HEK293 (cell line): ENCODE results near the gene DOK7.

Source experiments
- CTCF ChIA-PET: fragments of 350-600 bp; formaldehyde crosslinking; extraction: SDS; loops from one replicate; lab custom pipeline; 2021; ENCODE audit warnings: antibody characterized with exemption; lab: Yijun Ruan, JAX
- POLR2A ChIA-PET: fragments of 300-600 bp; formaldehyde crosslinking; extraction: SDS; loops from one replicate; lab custom pipeline; 2020; ENCODE audit warnings: antibody characterized with exemption, inconsistent platforms; lab: Yijun Ruan, JAX
- H3K27ac ChIP-seq: fragments of 200-500 bp; sonication (Bioruptor generic); 2 replicates; pipeline ENCODE4 v1.5.1; 2014; ENCODE audit warnings: low read depth, low read length, control low read depth, inconsistent platforms; ENCODE audit errors: extremely low read depth
- H3K36me3 ChIP-seq, 2 experiments: fragments of 200-500 bp in 1 of 2; sonication (Bioruptor generic) in 1 of 2; 1 replicate in 1 of 2; 2 replicates in 1 of 2; pipeline ENCODE4 v1.5.1; 2014 to 2017; ENCODE audit warnings: inconsistent platforms in 2 of 2, low read length in 2 of 2; ENCODE audit not compliant: control insufficient read depth in 2 of 2, insufficient read depth in 1 of 2
- H3K4me1 ChIP-seq: fragments of 200-500 bp; sonication (Bioruptor generic); 2 replicates; pipeline ENCODE4 v1.5.1; 2014; ENCODE audit warnings: mild to moderate bottlenecking, low read length, inconsistent platforms; ENCODE audit not compliant: control insufficient read depth, insufficient read depth
- H3K4me3 ChIP-seq: 2 replicates; pipeline ENCODE4 v1.5.1; 2011; ENCODE audit warnings: low read depth, mild to moderate bottlenecking, control low read depth, low read length, moderate library complexity
- H3K9me3 ChIP-seq: fragments of 200-500 bp; sonication (Bioruptor generic); 2 replicates; pipeline ENCODE4 v1.5.1; 2014; ENCODE audit warnings: low read depth, low read length, inconsistent platforms; ENCODE audit not compliant: control insufficient read depth, insufficient read depth
- BCL11A ChIP-seq: fragments of 450-650 bp; formaldehyde crosslinking; IDR thresholded peaks from 2 replicates; pipeline ENCODE4 v1.5.1; 2016; ENCODE audit warnings: low read depth, missing biosample characterization, missing genetic modification characterization
- HOXC10 ChIP-seq: sonication (generic); formaldehyde crosslinking; IDR thresholded peaks from 2 replicates; pipeline ENCODE4 v1.8.1; 2023; ENCODE audit warnings: mild to moderate bottlenecking, missing genetic modification reagents
- IKZF3 ChIP-seq: fragments of 450-650 bp; IDR thresholded peaks from 2 replicates; pipeline ENCODE4 v1.5.0; 2018; ENCODE audit warnings: missing biosample characterization, mild to moderate bottlenecking, missing genetic modification characterization, moderate library complexity
- KLF8 ChIP-seq: fragments of 450-650 bp; formaldehyde crosslinking; IDR thresholded peaks from 2 replicates; pipeline ENCODE4 v1.5.1; 2016; ENCODE audit warnings: missing biosample characterization, missing genetic modification characterization
- MYNN ChIP-seq: fragments of 450-650 bp; formaldehyde crosslinking; IDR thresholded peaks from 2 replicates; pipeline ENCODE4 v1.5.1; 2016; ENCODE audit warnings: missing biosample characterization, missing genetic modification characterization, borderline replicate concordance
- OVOL3 ChIP-seq: fragments of 450-650 bp; formaldehyde crosslinking; IDR thresholded peaks from 2 replicates; pipeline ENCODE4 v1.5.1; 2016; ENCODE audit warnings: missing biosample characterization, missing genetic modification characterization
- SETDB1 ChIP-seq: IDR thresholded peaks from one replicate; pipeline ENCODE4 v1.6.1; 2017; ENCODE audit warnings: mild to moderate bottlenecking, low read length, moderate library complexity, mixed read lengths; ENCODE audit not compliant: insufficient read length
- SP7 ChIP-seq: fragments of 450-650 bp; formaldehyde crosslinking; IDR thresholded peaks from 2 replicates; pipeline ENCODE4 v1.5.1; 2016; ENCODE audit warnings: missing biosample characterization, missing genetic modification characterization
- YY1 ChIP-seq: fragments of 450-650 bp; formaldehyde crosslinking; IDR thresholded peaks from 2 replicates; pipeline ENCODE4 v1.5.1; 2018; ENCODE audit warnings: missing biosample characterization, missing genetic modification characterization
- ZBTB17 ChIP-seq: fragments of 450-650 bp; formaldehyde crosslinking; IDR thresholded peaks from 2 replicates; pipeline ENCODE4 v1.5.1; 2016; ENCODE audit warnings: missing biosample characterization, missing genetic modification characterization
- ZFHX2 ChIP-seq: fragments of 450-650 bp; formaldehyde crosslinking; conservative IDR thresholded peaks from 2 replicates; pipeline ENCODE4 v1.5.1; 2016; ENCODE audit warnings: missing biosample characterization, missing genetic modification characterization
- ZFP69B ChIP-seq: fragments of 450-650 bp; formaldehyde crosslinking; IDR thresholded peaks from 2 replicates; pipeline ENCODE4 v1.5.1; 2016; ENCODE audit warnings: missing biosample characterization, missing genetic modification characterization
- ZIC2 ChIP-seq: fragments of 450-650 bp; formaldehyde crosslinking; IDR thresholded peaks from 2 replicates; pipeline ENCODE4 v1.5.1; 2016; ENCODE audit warnings: missing biosample characterization, missing genetic modification characterization
- ZNF112 ChIP-seq: fragments of 450-650 bp; formaldehyde crosslinking; IDR thresholded peaks from 2 replicates; pipeline ENCODE4 v1.5.0; 2017; ENCODE audit warnings: missing biosample characterization, missing genetic modification characterization
- ZNF114 ChIP-seq: fragments of 450-650 bp; formaldehyde crosslinking; IDR thresholded peaks from 2 replicates; pipeline ENCODE4 v1.5.0; 2017; ENCODE audit warnings: missing biosample characterization, missing genetic modification characterization
- ZNF157 ChIP-seq: fragments of 450-650 bp; formaldehyde crosslinking; IDR thresholded peaks from 2 replicates; pipeline ENCODE4 v1.5.1; 2016; ENCODE audit warnings: missing biosample characterization, missing genetic modification characterization
- ZNF174 ChIP-seq: fragments of 450-650 bp; formaldehyde crosslinking; IDR thresholded peaks from 2 replicates; pipeline ENCODE4 v1.5.0; 2017; ENCODE audit warnings: missing biosample characterization, mild to moderate bottlenecking, missing genetic modification characterization
- ZNF19 ChIP-seq: fragments of 450-650 bp; formaldehyde crosslinking; IDR thresholded peaks from 2 replicates; pipeline ENCODE4; 2016; ENCODE audit warnings: missing biosample characterization, missing genetic modification characterization, low read depth
- ZNF239 ChIP-seq: fragments of 450-650 bp; formaldehyde crosslinking; IDR thresholded peaks from 2 replicates; pipeline ENCODE4 v1.5.1; 2016; ENCODE audit warnings: missing biosample characterization, missing genetic modification characterization
- ZNF24 ChIP-seq: fragments of 450-650 bp; formaldehyde crosslinking; IDR thresholded peaks from 2 replicates; pipeline ENCODE4 v1.5.1; 2016; ENCODE audit warnings: missing biosample characterization, missing genetic modification characterization
- ZNF311 ChIP-seq: fragments of 450-650 bp; formaldehyde crosslinking; IDR thresholded peaks from 2 replicates; pipeline ENCODE4 v1.5.1; 2017; ENCODE audit warnings: missing biosample characterization, missing genetic modification characterization, borderline replicate concordance
- ZNF423 ChIP-seq: fragments of 450-650 bp; formaldehyde crosslinking; IDR thresholded peaks from 2 replicates; pipeline ENCODE4 v1.5.1; 2016; ENCODE audit warnings: missing biosample characterization, missing genetic modification characterization
- ZNF426 ChIP-seq: fragments of 450-650 bp; formaldehyde crosslinking; IDR thresholded peaks from 2 replicates; pipeline ENCODE4 v1.5.1; 2017; ENCODE audit warnings: missing biosample characterization, missing genetic modification characterization, mild to moderate bottlenecking, inconsistent platforms, moderate library complexity
- ZNF473 ChIP-seq: fragments of 450-650 bp; formaldehyde crosslinking; IDR thresholded peaks from 2 replicates; pipeline ENCODE4 v1.5.1; 2017; ENCODE audit warnings: missing biosample characterization, missing genetic modification characterization
- ZNF510 ChIP-seq: fragments of 450-650 bp; formaldehyde crosslinking; IDR thresholded peaks from 2 replicates; pipeline ENCODE4 v1.5.1; 2018; ENCODE audit warnings: mild to moderate bottlenecking, missing genetic modification characterization, missing biosample characterization; ENCODE audit not compliant: insufficient replicate concordance
- ZNF514 ChIP-seq: fragments of 450-650 bp; formaldehyde crosslinking; IDR thresholded peaks from 2 replicates; pipeline ENCODE4 v1.5.1; 2016; ENCODE audit warnings: missing biosample characterization, missing genetic modification characterization
- ZNF529 ChIP-seq: fragments of 450-650 bp; formaldehyde crosslinking; IDR thresholded peaks from 2 replicates; pipeline ENCODE4 v1.5.1; 2017; ENCODE audit warnings: missing genetic modification characterization, missing biosample characterization; ENCODE audit not compliant: insufficient replicate concordance
- ZNF544 ChIP-seq: fragments of 450-650 bp; formaldehyde crosslinking; IDR thresholded peaks from 2 replicates; pipeline ENCODE4 v1.5.0; 2017; ENCODE audit warnings: missing biosample characterization, missing genetic modification characterization
- ZNF555 ChIP-seq: fragments of 450-650 bp; formaldehyde crosslinking; conservative IDR thresholded peaks from 2 replicates; pipeline ENCODE4 v1.5.1; 2017; ENCODE audit warnings: missing biosample characterization, mild to moderate bottlenecking, missing genetic modification characterization, inconsistent platforms
- ZNF747 ChIP-seq: fragments of 450-650 bp; formaldehyde crosslinking; IDR thresholded peaks from 2 replicates; pipeline ENCODE4 v1.5.1; 2016; ENCODE audit warnings: missing biosample characterization, missing genetic modification characterization
- ZNF843 ChIP-seq: fragments of 450-650 bp; formaldehyde crosslinking; IDR thresholded peaks from 2 replicates; pipeline ENCODE4 v1.5.1; 2016; ENCODE audit warnings: missing biosample characterization, missing genetic modification characterization
- ZXDB ChIP-seq: fragments of 450-650 bp; formaldehyde crosslinking; IDR thresholded peaks from 2 replicates; pipeline ENCODE4 v1.5.1; 2016; ENCODE audit warnings: missing biosample characterization, missing genetic modification characterization
- TF ChIP-seq, protein P1 (sequence below): fragments of 450-650 bp; formaldehyde crosslinking; IDR thresholded peaks from 2 replicates; pipeline ENCODE4 v1.5.1; 2016; ENCODE audit warnings: missing biosample characterization, missing genetic modification characterization
- TF ChIP-seq, protein P2 (sequence below): fragments of 450-650 bp; formaldehyde crosslinking; optimal IDR thresholded peaks from 2 replicates; pipeline ENCODE3; 2016; ENCODE audit warnings: missing biosample characterization, mild to moderate bottlenecking, missing genetic modification characterization
- TF ChIP-seq, protein P3 (sequence below): fragments of 450-650 bp; formaldehyde crosslinking; IDR thresholded peaks from 2 replicates; pipeline ENCODE4 v1.5.1; 2016; ENCODE audit warnings: missing biosample characterization, missing genetic modification characterization

The DOK7 gene

DNA sequence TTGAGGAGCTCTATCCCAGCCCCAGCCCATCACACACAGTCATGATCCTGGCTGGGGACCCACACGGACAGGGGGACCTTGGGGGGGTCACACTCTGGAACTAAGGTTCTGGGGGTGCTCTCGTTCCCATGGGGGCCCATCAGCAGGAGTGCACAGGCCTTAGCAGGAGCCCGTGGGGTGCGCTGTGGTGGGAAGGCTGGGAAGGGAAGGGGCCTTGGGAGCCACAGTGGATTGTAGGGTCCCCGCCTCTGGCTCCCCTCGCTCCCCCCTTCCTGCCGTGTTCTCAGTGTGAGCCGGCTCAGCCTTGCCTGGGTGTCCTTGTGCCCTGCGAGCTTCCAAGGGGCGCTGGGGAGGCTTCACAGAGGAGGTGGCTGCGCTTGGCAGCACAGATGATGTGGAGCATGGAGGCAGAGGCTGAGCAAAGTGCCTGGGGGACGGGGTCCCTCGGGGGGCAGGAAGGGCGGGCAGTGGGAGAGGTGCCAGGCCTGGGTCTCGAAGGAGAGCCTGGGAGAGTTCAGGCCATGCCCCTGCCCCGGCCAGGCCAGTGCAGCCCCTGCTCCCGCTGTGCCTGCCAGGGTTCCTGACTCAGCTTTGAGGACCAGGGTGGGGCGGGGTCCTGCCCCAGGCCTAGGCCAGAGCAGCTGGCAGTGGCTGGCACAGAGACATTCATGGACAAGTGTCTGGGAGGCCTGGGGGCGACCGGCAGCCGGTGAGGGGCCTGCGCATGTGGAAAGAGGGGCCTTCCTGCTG, 26.9 kb upstream of the DOK7 start:
- no peaks in the 10 kb centered on the region for H3K36me3 ChIP-seq
- H3K4me1 ChIP-seq, result no peaks in the 10 kb centered on the region
- TF ChIP-seq ZBTB17 (tag by site-specific recombination), result no peak
- TF ChIP-seq ZNF510, result no peak
- no peak for TF ChIP-seq ZNF112 (tag by site-specific recombination)
- no peak for TF ChIP-seq ZNF514 (tag by site-specific recombination)
- TF ChIP-seq IKZF3 (tag by site-specific recombination), result no peak
- no peak for TF ChIP-seq MYNN (tag by site-specific recombination)
- TF ChIP-seq ZNF473 (tag by site-specific recombination), result no peak
- no peak for TF ChIP-seq SP7 (tag by site-specific recombination)
- no peak for TF ChIP-seq ZNF174
- no peak for TF ChIP-seq SETDB1
- no peak for TF ChIP-seq HOXC10 (CRISPR knock-in tag)
- TF ChIP-seq YY1 (tag by site-specific recombination), result no peak
- no peak for TF ChIP-seq ZNF747 (tag by site-specific recombination)
- TF ChIP-seq ZNF157 (tag by site-specific recombination), result no peak
- TF ChIP-seq, protein P1, sequence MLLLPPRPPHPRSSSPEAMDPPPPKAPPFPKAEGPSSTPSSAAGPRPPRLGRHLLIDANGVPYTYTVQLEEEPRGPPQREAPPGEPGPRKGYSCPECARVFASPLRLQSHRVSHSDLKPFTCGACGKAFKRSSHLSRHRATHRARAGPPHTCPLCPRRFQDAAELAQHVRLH (tag by site-specific recombination), result no peak
- ChIA-PET CTCF (no interaction called here), POLR2A (no interaction called here)
- no peaks in the 10 kb centered on the region for H3K9me3 ChIP-seq
- H3K4me3 ChIP-seq, result no peak overlapping the region
- H3K27ac ChIP-seq, result no peak overlapping the region

DNA sequence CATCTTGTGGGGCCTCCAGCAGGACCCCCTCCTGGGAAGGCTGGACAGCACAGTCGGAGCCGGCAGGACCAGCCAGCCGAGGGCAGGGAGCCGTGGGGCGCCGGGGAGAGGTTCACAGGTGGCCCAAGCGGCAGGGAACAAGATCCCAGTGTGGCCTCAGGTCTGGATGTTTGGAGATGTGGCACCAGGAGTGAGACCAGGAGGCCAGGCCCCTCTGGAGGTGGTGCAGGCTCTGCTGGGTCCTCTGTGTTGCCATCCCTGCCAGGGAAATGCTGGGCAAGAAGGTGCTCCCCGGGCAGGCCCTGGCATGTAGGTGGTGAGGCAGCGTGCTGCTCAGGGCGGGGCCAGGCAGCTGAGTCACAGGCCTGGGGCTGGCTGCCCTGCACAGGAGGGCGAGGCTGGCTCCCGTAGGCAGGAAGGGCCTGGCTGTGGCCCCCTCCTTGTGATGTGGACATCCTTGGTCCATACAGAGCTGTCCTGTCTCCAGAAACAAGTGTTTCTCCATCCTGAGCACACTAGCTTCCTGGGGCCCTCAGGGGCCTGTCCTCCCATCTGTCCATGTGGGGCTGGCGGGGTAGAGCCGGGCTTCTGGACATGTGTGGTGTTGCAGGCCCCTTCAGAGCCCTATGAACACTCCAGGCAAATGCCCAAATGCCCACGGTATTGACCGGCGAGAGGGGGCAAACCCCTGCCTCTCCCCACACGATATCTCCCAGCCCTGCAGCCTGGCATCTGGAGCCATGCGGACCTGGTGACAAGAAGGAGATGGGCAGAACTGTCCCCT, 26.1 kb upstream of the DOK7 start:
- no peak overlapping the region for H3K27ac ChIP-seq
- no peaks in the 10 kb centered on the region for H3K4me1 ChIP-seq
- H3K36me3 ChIP-seq, result no peaks in the 10 kb centered on the region
- H3K9me3 ChIP-seq, result no peaks in the 10 kb centered on the region
- ChIA-PET CTCF (interaction anchor here (0.6 kb wide), 1 partner anchor 143 kb away, joined by 3 read pairs; no protein-coding TSS in a partner anchor), POLR2A (no interaction called here)
- H3K4me3 ChIP-seq, result no peak overlapping the region
- TF ChIP-seq ZNF114 (tag by site-specific recombination), result no peak
- no peak for TF ChIP-seq OVOL3 (tag by site-specific recombination)
- TF ChIP-seq ZNF843 (tag by site-specific recombination), result no peak
- TF ChIP-seq ZNF426, result no peak
- no peak for TF ChIP-seq ZNF311
- peak; percentile 40; the same call in 1 of the 2 replicates for TF ChIP-seq ZFHX2
- TF ChIP-seq BCL11A (tag by site-specific recombination), result no peak
- peak; percentile 94 for TF ChIP-seq ZIC2 (tag by site-specific recombination)
- TF ChIP-seq, protein P2, sequence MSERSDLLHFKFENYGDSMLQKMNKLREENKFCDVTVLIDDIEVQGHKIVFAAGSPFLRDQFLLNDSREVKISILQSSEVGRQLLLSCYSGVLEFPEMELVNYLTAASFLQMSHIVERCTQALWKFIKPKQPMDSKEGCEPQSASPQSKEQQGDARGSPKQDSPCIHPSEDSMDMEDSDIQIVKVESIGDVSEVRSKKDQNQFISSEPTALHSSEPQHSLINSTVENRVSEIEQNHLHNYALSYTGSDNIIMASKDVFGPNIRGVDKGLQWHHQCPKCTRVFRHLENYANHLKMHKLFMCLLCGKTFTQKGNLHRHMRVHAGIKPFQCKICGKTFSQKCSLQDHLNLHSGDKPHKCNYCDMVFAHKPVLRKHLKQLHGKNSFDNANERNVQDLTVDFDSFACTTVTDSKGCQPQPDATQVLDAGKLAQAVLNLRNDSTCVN (tag by site-specific recombination), result no peak
- no peak for TF ChIP-seq ZNF24 (tag by site-specific recombination)
- TF ChIP-seq ZNF239 (tag by site-specific recombination), result no peak
- TF ChIP-seq ZXDB (tag by site-specific recombination), result no peak
- no peak for TF ChIP-seq KLF8 (tag by site-specific recombination)
- TF ChIP-seq ZNF529 (tag by site-specific recombination), result no peak
- no peak for TF ChIP-seq ZNF112 (tag by site-specific recombination)
- no peak for TF ChIP-seq ZNF544
- TF ChIP-seq, protein P3, sequence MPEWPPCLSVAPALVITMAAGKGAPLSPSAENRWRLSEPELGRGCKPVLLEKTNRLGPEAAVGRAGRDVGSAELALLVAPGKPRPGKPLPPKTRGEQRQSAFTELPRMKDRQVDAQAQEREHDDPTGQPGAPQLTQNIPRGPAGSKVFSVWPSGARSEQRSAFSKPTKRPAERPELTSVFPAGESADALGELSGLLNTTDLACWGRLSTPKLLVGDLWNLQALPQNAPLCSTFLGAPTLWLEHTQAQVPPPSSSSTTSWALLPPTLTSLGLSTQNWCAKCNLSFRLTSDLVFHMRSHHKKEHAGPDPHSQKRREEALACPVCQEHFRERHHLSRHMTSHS (tag by site-specific recombination), result no peak
- no peak for TF ChIP-seq ZNF423
- TF ChIP-seq ZFP69B (tag by site-specific recombination), result no peak
- TF ChIP-seq ZNF19 (tag by site-specific recombination), result no peak
- no peak for TF ChIP-seq ZNF555 (tag by site-specific recombination)
